MM.1S (cell line): ENCODE measurements around the gene FAM117A.

Source experiments
- DNase-seq: peaks from one replicate; pipeline ENCODE4 v3.0.0-alpha.2; 2015
- H2AFZ ChIP-seq: fragments of 300-600 bp; sonication (generic); 2 replicates; pipeline ENCODE4 v1.6.0; 2016; ENCODE audit warnings: antibody characterized with exemption, low read length
- H3F3A ChIP-seq: fragments of 300-600 bp; sonication (generic); 2 replicates; pipeline ENCODE4 v1.6.1; 2016; ENCODE audit warnings: mild to moderate bottlenecking, antibody characterized with exemption, low read length, moderate library complexity, mixed read lengths; ENCODE audit not compliant: insufficient read depth
- H3K27ac ChIP-seq: fragments of 300-600 bp; sonication (generic); 2 replicates; pipeline ENCODE4 v1.5.1; 2016; ENCODE audit warnings: mild to moderate bottlenecking, low read length
- H3K27me3 ChIP-seq: fragments of 300-600 bp; sonication (generic); replicated peaks from 2 replicates; pipeline ENCODE4 v1.6.0; 2016; ENCODE audit warnings: low read length; ENCODE audit not compliant: insufficient read depth
- H3K36me3 ChIP-seq: fragments of 300-600 bp; sonication (generic); replicated peaks from 2 replicates; pipeline ENCODE4 v1.6.1; 2016; ENCODE audit warnings: mild to moderate bottlenecking, low read length, mixed read lengths; ENCODE audit not compliant: insufficient read depth
- H3K4me1 ChIP-seq: fragments of 300-600 bp; sonication (generic); 2 replicates; pipeline ENCODE4 v1.6.1; 2016; ENCODE audit warnings: low read length, mixed read lengths
- H3K4me2 ChIP-seq: fragments of 300-600 bp; sonication (generic); 2 replicates; pipeline ENCODE4 v1.6.0; 2016; ENCODE audit warnings: low read depth, low read length
- H3K4me3 ChIP-seq: fragments of 300-600 bp; sonication (generic); 2 replicates; pipeline ENCODE4 v1.5.1; 2016; ENCODE audit warnings: low read length, mixed read lengths
- H3K79me2 ChIP-seq: fragments of 300-600 bp; sonication (generic); 2 replicates; pipeline ENCODE4 v1.6.1; 2016; ENCODE audit warnings: mixed run types, low read length, mixed read lengths
- H3K9ac ChIP-seq: fragments of 300-600 bp; sonication (generic); 2 replicates; pipeline ENCODE4 v1.6.1; 2016; ENCODE audit warnings: low read length, mixed read lengths
- H3K9me2 ChIP-seq: fragments of 300-600 bp; sonication (generic); replicated peaks from 2 replicates; pipeline ENCODE4 v1.6.1; 2016; ENCODE audit warnings: mild to moderate bottlenecking, low read length, mixed read lengths; ENCODE audit not compliant: insufficient read depth
- H3K9me3 ChIP-seq: fragments of 300-600 bp; sonication (generic); replicated peaks from 2 replicates; pipeline ENCODE4 v1.6.1; 2016; ENCODE audit warnings: mild to moderate bottlenecking, low read length, mixed read lengths; ENCODE audit not compliant: insufficient read depth
- H4K20me1 ChIP-seq: fragments of 300-600 bp; sonication (generic); 2 replicates; pipeline ENCODE4 v1.6.1; 2016; ENCODE audit warnings: mild to moderate bottlenecking, low read length, moderate library complexity, mixed read lengths; ENCODE audit not compliant: insufficient read depth
- EZH2 ChIP-seq: fragments of 300-600 bp; sonication (generic); optimal IDR thresholded peaks from 2 replicates; pipeline ENCODE3; 2017; ENCODE audit warnings: low read depth, mild to moderate bottlenecking, antibody characterized with exemption, low read length, mixed read lengths
- EZH2phosphoT487 ChIP-seq: fragments of 300-600 bp; sonication (generic); IDR thresholded peaks from 2 replicates; pipeline ENCODE4 v1.6.1; 2018; ENCODE audit warnings: antibody characterized with exemption, low read length
- TF ChIP-seq, protein P1 (sequence below): fragments of 300-600 bp; sonication (generic); IDR thresholded peaks from 2 replicates; pipeline ENCODE4 v1.5.1; 2016; ENCODE audit warnings: antibody characterized with exemption, low read length, mixed read lengths

The FAM117A gene

DNA sequence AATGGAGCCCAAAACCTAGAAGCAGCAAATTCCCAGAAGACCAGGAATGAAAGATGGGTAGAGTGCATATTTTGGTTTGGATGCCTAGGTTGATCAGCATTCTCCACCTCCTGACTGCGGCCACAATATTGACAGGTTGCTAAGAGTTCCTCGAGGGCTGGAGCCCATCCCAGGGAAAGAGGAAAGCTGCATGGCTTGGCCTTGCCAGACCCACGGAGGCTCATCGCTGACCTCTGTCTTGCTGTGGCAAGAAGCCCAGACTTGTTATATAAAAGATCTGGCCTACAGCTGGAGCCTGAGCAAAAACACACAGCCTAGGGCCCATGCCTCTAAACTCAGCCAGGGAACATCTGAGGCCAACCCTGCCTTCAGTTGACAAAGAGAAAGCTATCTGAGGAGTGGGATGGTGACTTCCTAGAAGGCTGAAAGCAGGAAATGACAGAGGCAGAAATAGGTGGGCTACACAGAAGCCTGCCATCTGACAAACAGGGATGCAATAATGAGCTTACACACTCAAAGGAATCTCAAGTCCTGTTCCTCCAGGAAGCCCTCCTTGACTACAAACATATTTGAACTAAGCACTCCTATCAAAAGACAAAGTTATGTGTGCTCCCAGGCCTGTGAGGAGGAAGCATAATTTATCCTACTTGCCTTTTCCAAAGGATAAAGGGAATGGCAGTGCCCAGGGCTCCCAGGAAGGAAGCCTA, 33.7 kb downstream of the FAM117A start:
- no peaks in the 10 kb centered on the region for H4K20me1 ChIP-seq
- no peak overlapping the region for H3K9ac ChIP-seq
- no peaks in the 10 kb centered on the region for H3K27me3 ChIP-seq
- no peaks in the 10 kb centered on the region for H3K9me3 ChIP-seq
- H3K9me2 ChIP-seq = no peaks in the 10 kb centered on the region
- DNase-seq = no peak
- no peak overlapping the region for H3K4me2 ChIP-seq
- no peaks in the 10 kb centered on the region for H3F3A ChIP-seq
- 0 out of 2 replicates have a peak, but pooled peaks cover 5% of the 10 kb centered on the region for H3K36me3 ChIP-seq
- H3K79me2 ChIP-seq = peaks cover 93% of the 10 kb centered on the region
- TF ChIP-seq EZH2phosphoT487 (no peak), EZH2 (no peak)
- TF ChIP-seq, protein P1, sequence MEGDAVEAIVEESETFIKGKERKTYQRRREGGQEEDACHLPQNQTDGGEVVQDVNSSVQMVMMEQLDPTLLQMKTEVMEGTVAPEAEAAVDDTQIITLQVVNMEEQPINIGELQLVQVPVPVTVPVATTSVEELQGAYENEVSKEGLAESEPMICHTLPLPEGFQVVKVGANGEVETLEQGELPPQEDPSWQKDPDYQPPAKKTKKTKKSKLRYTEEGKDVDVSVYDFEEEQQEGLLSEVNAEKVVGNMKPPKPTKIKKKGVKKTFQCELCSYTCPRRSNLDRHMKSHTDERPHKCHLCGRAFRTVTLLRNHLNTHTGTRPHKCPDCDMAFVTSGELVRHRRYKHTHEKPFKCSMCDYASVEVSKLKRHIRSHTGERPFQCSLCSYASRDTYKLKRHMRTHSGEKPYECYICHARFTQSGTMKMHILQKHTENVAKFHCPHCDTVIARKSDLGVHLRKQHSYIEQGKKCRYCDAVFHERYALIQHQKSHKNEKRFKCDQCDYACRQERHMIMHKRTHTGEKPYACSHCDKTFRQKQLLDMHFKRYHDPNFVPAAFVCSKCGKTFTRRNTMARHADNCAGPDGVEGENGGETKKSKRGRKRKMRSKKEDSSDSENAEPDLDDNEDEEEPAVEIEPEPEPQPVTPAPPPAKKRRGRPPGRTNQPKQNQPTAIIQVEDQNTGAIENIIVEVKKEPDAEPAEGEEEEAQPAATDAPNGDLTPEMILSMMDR = no peak
- H3K4me1 ChIP-seq = no peaks in the 10 kb centered on the region
- H2AFZ ChIP-seq = no peak overlapping the region
- H3K4me3 ChIP-seq = no peak overlapping the region
- no peak overlapping the region for H3K27ac ChIP-seq

GRCh38 chr17:49729069-49729468, 34.9 kb downstream of the FAM117A start:
- DNase-seq = no peak
- Histone ChIP-seq H3K27me3 (no peaks in the 10 kb centered on the region), H3F3A (no peaks in the 10 kb centered on the region), H3K9ac (no peak overlapping the region), H3K4me3 (no peak overlapping the region), H3K27ac (no peak overlapping the region), H3K9me3 (no peaks in the 10 kb centered on the region), H2AFZ (no peak overlapping the region), H3K9me2 (no peaks in the 10 kb centered on the region), H3K4me2 (no peak overlapping the region), H3K4me1 (no peaks in the 10 kb centered on the region), H4K20me1 (no peaks in the 10 kb centered on the region), H3K79me2 (peaks cover 95% of the 10 kb centered on the region), H3K36me3 (0 out of 2 replicates have a peak, but pooled peaks cover 5% of the 10 kb centered on the region)
- TF ChIP-seq EZH2 (no peak), EZH2phosphoT487 (no peak)
- TF ChIP-seq, protein P1 = no peak

- Histone ChIP-seq H3K4me3 (no peak overlapping the region), H3K36me3 (0 out of 2 replicates have a peak, but pooled peaks cover 5% of the 10 kb centered on the region), H3K9me2 (no peaks in the 10 kb centered on the region), H3K27me3 (no peaks in the 10 kb centered on the region), H3K79me2 (peaks cover 95% of the 10 kb centered on the region), H3K9me3 (no peaks in the 10 kb centered on the region), H2AFZ (no peak overlapping the region), H3K4me2 (no peak overlapping the region), H3K4me1 (no peaks in the 10 kb centered on the region), H3K9ac (no peak overlapping the region), H3F3A (no peaks in the 10 kb centered on the region), H4K20me1 (no peaks in the 10 kb centered on the region), H3K27ac (no peak overlapping the region)
- TF ChIP-seq EZH2phosphoT487 (no peak), EZH2 (no peak)
- TF ChIP-seq, protein P1 = no peak
- DNase-seq = no peak
These were observed 35.5 kb downstream of the FAM117A start for GRCh38 chr17:49728425-49728824.
